ENCODE data around the gene AGAP3.

AGAP3 gene

GRCh38 chr7:151131592-151132293, 45.5 kb downstream of the AGAP3 start:
- TF ChIP-seq, protein P1, sequence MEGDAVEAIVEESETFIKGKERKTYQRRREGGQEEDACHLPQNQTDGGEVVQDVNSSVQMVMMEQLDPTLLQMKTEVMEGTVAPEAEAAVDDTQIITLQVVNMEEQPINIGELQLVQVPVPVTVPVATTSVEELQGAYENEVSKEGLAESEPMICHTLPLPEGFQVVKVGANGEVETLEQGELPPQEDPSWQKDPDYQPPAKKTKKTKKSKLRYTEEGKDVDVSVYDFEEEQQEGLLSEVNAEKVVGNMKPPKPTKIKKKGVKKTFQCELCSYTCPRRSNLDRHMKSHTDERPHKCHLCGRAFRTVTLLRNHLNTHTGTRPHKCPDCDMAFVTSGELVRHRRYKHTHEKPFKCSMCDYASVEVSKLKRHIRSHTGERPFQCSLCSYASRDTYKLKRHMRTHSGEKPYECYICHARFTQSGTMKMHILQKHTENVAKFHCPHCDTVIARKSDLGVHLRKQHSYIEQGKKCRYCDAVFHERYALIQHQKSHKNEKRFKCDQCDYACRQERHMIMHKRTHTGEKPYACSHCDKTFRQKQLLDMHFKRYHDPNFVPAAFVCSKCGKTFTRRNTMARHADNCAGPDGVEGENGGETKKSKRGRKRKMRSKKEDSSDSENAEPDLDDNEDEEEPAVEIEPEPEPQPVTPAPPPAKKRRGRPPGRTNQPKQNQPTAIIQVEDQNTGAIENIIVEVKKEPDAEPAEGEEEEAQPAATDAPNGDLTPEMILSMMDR (IDR thresholded peaks at IDR 0.05): no peak
- Histone ChIP-seq H3K27ac (no peak overlapping the region), H3K4me3 (ENCODE audit: low read depth in 1 of 2, low read length in 1 of 2) (no peak overlapping the region), H3K27me3 (no peaks in the 10 kb centered on the region), H3K36me3 (peaks cover 15% of the 10 kb centered on the region), H3K4me1 (ENCODE audit: control insufficient read depth in 1 of 2, insufficient read depth in 1 of 2, low read depth in 1 of 2, low read length in 1 of 2) (no peaks in the 10 kb centered on the region), H3K9me3 (no peaks in the 10 kb centered on the region)

- Histone ChIP-seq H3K27me3 (no peaks in the 10 kb centered on the region), H3K36me3 (peaks cover 15% of the 10 kb centered on the region), H3K4me1 (ENCODE audit: control insufficient read depth in 1 of 2, insufficient read depth in 1 of 2, low read depth in 1 of 2, low read length in 1 of 2) (no peaks in the 10 kb centered on the region), H3K27ac (no peak overlapping the region), H3K9me3 (no peaks in the 10 kb centered on the region), H3K4me3 (ENCODE audit: low read depth in 1 of 2, low read length in 1 of 2) (no peak overlapping the region)
- TF ChIP-seq, protein P1 (IDR thresholded peaks at IDR 0.05): no peak
Observed at GRCh38 chr7:151132461-151133205, 46.4 kb downstream of the AGAP3 start.

DNA sequence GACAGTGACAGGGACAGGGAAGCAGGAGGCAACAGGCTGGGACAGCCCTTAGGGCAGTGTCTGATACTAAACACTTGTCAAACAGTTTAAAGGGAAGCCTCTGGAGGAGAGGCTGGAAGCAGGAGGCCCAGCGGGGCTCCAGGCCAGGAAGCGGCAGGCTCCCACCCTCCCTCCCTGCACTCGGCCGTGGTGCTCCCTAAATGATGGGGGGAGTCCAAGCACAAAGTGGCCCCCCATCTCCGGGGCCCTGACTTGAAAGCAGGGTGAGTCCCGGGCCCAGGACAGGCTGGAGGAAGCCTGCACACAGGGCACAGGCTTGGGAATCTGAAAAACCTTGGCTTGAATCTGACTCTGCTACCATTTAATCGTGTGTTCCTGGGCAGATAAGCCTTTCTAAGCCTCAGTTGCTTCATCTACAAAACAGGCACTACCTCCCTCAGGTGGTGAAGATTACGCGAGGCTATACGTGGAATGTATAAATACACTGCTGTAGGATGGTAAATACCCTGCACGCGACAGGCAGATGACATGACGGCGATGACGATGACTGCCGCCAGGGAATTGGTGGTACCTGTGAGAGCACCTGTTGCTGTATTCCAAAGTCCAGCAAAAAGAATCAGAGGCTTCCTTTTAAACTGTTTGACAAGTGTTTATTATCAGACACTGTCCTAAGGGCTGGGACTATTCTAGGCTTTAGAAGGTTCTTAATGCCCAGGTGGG, 47.2 kb downstream of the AGAP3 start:
- Histone ChIP-seq H3K4me3 (ENCODE audit: low read depth in 1 of 2, low read length in 1 of 2) (no peak overlapping the region), H3K27me3 (no peaks in the 10 kb centered on the region), H3K36me3 (peaks cover 15% of the 10 kb centered on the region), H3K9me3 (no peaks in the 10 kb centered on the region), H3K4me1 (ENCODE audit: control insufficient read depth in 1 of 2, insufficient read depth in 1 of 2, low read depth in 1 of 2, low read length in 1 of 2) (no peaks in the 10 kb centered on the region), H3K27ac (no peak overlapping the region)
- TF ChIP-seq, protein P1 (IDR thresholded peaks at IDR 0.05): no peak

DNA sequence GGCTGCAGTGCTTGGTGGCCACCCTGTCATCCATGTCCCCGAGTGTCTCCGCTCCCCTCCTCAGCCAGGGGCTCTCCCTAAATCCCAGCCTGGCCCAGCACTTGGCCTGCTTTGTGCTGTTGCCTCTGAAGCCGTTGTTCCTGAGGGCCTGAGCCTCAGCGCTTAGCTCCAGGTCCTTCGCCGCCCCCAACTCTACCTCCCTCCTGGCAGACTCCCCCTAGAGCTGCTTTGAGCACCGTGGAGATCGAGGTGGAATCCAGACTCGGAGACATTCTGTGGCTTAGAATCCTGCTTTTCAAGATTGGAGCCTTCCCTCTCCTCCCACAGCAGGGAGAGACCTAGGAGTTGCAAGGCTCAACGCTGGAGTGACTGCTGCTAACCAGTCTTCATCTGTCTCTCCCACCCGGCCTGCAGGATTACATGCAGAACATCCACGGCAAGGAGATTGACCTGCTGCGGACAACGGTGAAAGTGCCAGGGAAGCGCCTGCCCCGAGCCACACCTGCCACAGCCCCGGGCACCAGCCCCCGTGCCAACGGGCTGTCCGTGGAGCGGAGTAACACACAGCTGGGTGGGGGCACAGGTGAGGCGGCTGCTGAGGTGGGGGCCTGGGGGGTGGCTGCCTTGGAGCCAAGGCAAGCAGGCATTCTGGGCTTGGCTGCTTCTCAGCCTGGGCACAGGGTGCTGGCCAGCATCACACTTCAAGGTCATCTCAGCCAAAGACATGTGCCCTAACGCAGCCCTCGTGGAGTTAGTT, 47.9 kb downstream of the AGAP3 start:
- H3K27me3 ChIP-seq: no peaks in the 10 kb centered on the region
- no peaks in the 10 kb centered on the region for H3K4me1 ChIP-seq (ENCODE audit: control insufficient read depth in 1 of 2, insufficient read depth in 1 of 2, low read depth in 1 of 2, low read length in 1 of 2)
- H3K27ac ChIP-seq: no peak overlapping the region
- TF ChIP-seq, protein P1 (IDR thresholded peaks at IDR 0.05): no peak
- peaks cover 14% of the 10 kb centered on the region for H3K36me3 ChIP-seq
- H3K9me3 ChIP-seq: no peaks in the 10 kb centered on the region
- H3K4me3 ChIP-seq (ENCODE audit: low read depth in 1 of 2, low read length in 1 of 2): no peak overlapping the region

Measured in neutrophil (primary cell).